ENCODE measurements around the gene CASQ1.

GRCh38 chr1:160193091-160193819 is 2.9 kb downstream of the CASQ1 start:
- TF ChIP-seq, protein P1, sequence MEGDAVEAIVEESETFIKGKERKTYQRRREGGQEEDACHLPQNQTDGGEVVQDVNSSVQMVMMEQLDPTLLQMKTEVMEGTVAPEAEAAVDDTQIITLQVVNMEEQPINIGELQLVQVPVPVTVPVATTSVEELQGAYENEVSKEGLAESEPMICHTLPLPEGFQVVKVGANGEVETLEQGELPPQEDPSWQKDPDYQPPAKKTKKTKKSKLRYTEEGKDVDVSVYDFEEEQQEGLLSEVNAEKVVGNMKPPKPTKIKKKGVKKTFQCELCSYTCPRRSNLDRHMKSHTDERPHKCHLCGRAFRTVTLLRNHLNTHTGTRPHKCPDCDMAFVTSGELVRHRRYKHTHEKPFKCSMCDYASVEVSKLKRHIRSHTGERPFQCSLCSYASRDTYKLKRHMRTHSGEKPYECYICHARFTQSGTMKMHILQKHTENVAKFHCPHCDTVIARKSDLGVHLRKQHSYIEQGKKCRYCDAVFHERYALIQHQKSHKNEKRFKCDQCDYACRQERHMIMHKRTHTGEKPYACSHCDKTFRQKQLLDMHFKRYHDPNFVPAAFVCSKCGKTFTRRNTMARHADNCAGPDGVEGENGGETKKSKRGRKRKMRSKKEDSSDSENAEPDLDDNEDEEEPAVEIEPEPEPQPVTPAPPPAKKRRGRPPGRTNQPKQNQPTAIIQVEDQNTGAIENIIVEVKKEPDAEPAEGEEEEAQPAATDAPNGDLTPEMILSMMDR (IDR thresholded peaks at IDR 0.05), result peak; percentile 95
- no peak for TF ChIP-seq NR2C2 (CRISPR knock-in tag; IDR thresholded peaks at IDR 0.05)

Measured in WTC11 (cell line).